Hepatocyte (in vitro differentiated cells): ENCODE measurements around the gene ALK. TPM values are rescaled to one million over a fixed set of nuclear protein-coding genes. Genes with fewer than 3 reads are reported as not detected.

ENCODE experiments used
- DNase-seq: peaks from one replicate; pipeline ENCODE4 v3.0.0-alpha.2; 2016; ENCODE audit warnings: low spot score
- H2AFZ ChIP-seq: fragments of 200-600 bp; sonication (generic); 2 replicates; pipeline ENCODE4 v1.6.0; 2016; ENCODE audit warnings: antibody characterized with exemption, mild to moderate bottlenecking
- H3K27ac ChIP-seq: fragments of 200-600 bp; sonication (generic); 2 replicates; pipeline ENCODE4 v1.5.1; 2016; ENCODE audit warnings: mild to moderate bottlenecking
- H3K27me3 ChIP-seq: fragments of 200-600 bp; sonication (generic); 2 replicates; pipeline ENCODE4 v1.6.1; 2016
- H3K36me3 ChIP-seq: fragments of 200-600 bp; sonication (generic); replicated peaks from 2 replicates; pipeline ENCODE4 v1.5.1; 2016; ENCODE audit warnings: low read depth; ENCODE audit not compliant: insufficient read depth
- H3K4me1 ChIP-seq: fragments of 200-600 bp; sonication (generic); 2 replicates; pipeline ENCODE4 v1.5.1; 2016; ENCODE audit warnings: mild to moderate bottlenecking, moderate library complexity; ENCODE audit not compliant: insufficient read depth
- H3K4me2 ChIP-seq: fragments of 200-600 bp; sonication (generic); 2 replicates; pipeline ENCODE4 v1.6.0; 2016
- H3K4me3 ChIP-seq: fragments of 200-600 bp; sonication (generic); 2 replicates; pipeline ENCODE4 v1.5.1; 2016; ENCODE audit warnings: mild to moderate bottlenecking
- H3K79me2 ChIP-seq: fragments of 200-600 bp; sonication (generic); 2 replicates; pipeline ENCODE4 v1.6.0; 2017; ENCODE audit warnings: mild to moderate bottlenecking
- H3K9me2 ChIP-seq: fragments of 200-600 bp; sonication (generic); replicated peaks from 2 replicates; pipeline ENCODE4 v1.6.0; 2017; ENCODE audit warnings: mild to moderate bottlenecking; ENCODE audit not compliant: insufficient read depth
- H3K9me3 ChIP-seq: fragments of 200-600 bp; sonication (generic); 2 replicates; pipeline ENCODE4 v1.5.1; 2016; ENCODE audit warnings: low read depth, mild to moderate bottlenecking
- H4K20me1 ChIP-seq: fragments of 200-600 bp; sonication (generic); 2 replicates; pipeline ENCODE4 v1.6.0; 2016; ENCODE audit warnings: mild to moderate bottlenecking; ENCODE audit not compliant: insufficient read depth, poor library complexity, severe bottlenecking
- CTCF ChIP-seq: fragments of 200-600 bp; sonication (generic); IDR thresholded peaks from 2 replicates; pipeline ENCODE4 v1.5.1; 2016; ENCODE audit warnings: antibody characterized with exemption, mild to moderate bottlenecking; ENCODE audit not compliant: poor library complexity
- EZH2 ChIP-seq: fragments of 200-600 bp; sonication (generic); IDR thresholded peaks from 2 replicates; pipeline ENCODE4 v1.6.1; 2016; ENCODE audit warnings: antibody characterized with exemption, mild to moderate bottlenecking, borderline replicate concordance
- EZH2phosphoT487 ChIP-seq: fragments of 200-600 bp; sonication (generic); IDR thresholded peaks from one replicate; pipeline ENCODE4 v1.6.1; 2018; ENCODE audit warnings: antibody characterized with exemption, mild to moderate bottlenecking, low read depth, moderate library complexity; ENCODE audit not compliant: unreplicated experiment, severe bottlenecking
- WGBS: methylation state at CpG from one replicate; pipeline ENCODE4 v1.1.6; 2016; ENCODE audit warnings: low lambda C conversion rate; ENCODE audit errors: missing lambda C conversion rate; 5-methylcytosine and 5-hydroxymethylcytosine counted together
- polyA plus RNA-seq: library from polyadenylated mRNA; unstranded; fragments of >200 nt; fragmentation: Nextera tagmentation; extraction: Ambion mirVana; gene quantifications from 2 replicates; pipeline ENCODE4 v1.2.1, GENCODE V29; 2016
- total RNA-seq: library from RNA; depleted of rRNA; stranded (reverse); fragments of >200 nt; gene quantifications from 2 replicates; pipeline ENCODE4 v1.2.3, GENCODE V29; 2014

The ALK gene
- total and polyA plus RNA-seq, 2 experiments from 2014 or later = 0.16 to 0.27 TPM

GRCh38 chr2:29950481-29950880 lies 29.1 kb upstream of the ALK start:
- DNase-seq = no peak
- H3K27me3 ChIP-seq = no peaks in the 10 kb centered on the region
- H3K4me2 ChIP-seq = no peak overlapping the region
- 68% methylated on average over 3 of the region's 3 CpGs for whole genome bisulfite sequencing
- TF ChIP-seq EZH2phosphoT487 = no peak
- no peak for TF ChIP-seq EZH2
- no peak for TF ChIP-seq CTCF
- no peaks in the 10 kb centered on the region for H4K20me1 ChIP-seq
- H3K9me3 ChIP-seq = no peaks in the 10 kb centered on the region
- no peaks in the 10 kb centered on the region for H3K79me2 ChIP-seq
- no peak overlapping the region for H3K4me3 ChIP-seq
- H3K4me1 ChIP-seq = peaks cover 20% of the 10 kb centered on the region
- H3K9me2 ChIP-seq = no peaks in the 10 kb centered on the region
- peak overlapping the region; percentile 14 for H3K27ac ChIP-seq
- H3K36me3 ChIP-seq = no peaks in the 10 kb centered on the region
- H2AFZ ChIP-seq = no peak overlapping the region

GRCh38 chr2:29949042-29949441 lies 27.7 kb upstream of the ALK start:
- H3K9me3 ChIP-seq = no peaks in the 10 kb centered on the region
- no peak overlapping the region for H3K27ac ChIP-seq
- no peak overlapping the region for H3K4me3 ChIP-seq
- H3K4me1 ChIP-seq = peaks cover 20% of the 10 kb centered on the region
- no peaks in the 10 kb centered on the region for H3K36me3 ChIP-seq
- H3K79me2 ChIP-seq = no peaks in the 10 kb centered on the region
- no peak overlapping the region for H3K4me2 ChIP-seq
- H3K27me3 ChIP-seq = no peaks in the 10 kb centered on the region
- no peak for DNase-seq
- TF ChIP-seq EZH2phosphoT487 (no peak), CTCF (no peak), EZH2 (no peak)
- no peak overlapping the region for H2AFZ ChIP-seq
- 94% methylated on average over 3 of the region's 3 CpGs for WGBS
- no peaks in the 10 kb centered on the region for H4K20me1 ChIP-seq
- H3K9me2 ChIP-seq = no peaks in the 10 kb centered on the region

GRCh38 chr2:29946505-29946904 lies 25.1 kb upstream of the ALK start:
- no peak overlapping the region for H3K4me2 ChIP-seq
- no peaks in the 10 kb centered on the region for H3K9me2 ChIP-seq
- H3K27ac ChIP-seq = no peak overlapping the region
- DNase-seq = no peak
- no peak overlapping the region for H2AFZ ChIP-seq
- no peaks in the 10 kb centered on the region for H3K79me2 ChIP-seq
- H3K4me3 ChIP-seq = no peak overlapping the region
- TF ChIP-seq EZH2phosphoT487 (no peak), CTCF (no peak), EZH2 (no peak)
- H3K4me1 ChIP-seq = peaks cover 15% of the 10 kb centered on the region
- no peaks in the 10 kb centered on the region for H3K27me3 ChIP-seq
- no peaks in the 10 kb centered on the region for H3K36me3 ChIP-seq
- no peaks in the 10 kb centered on the region for H3K9me3 ChIP-seq
- no peaks in the 10 kb centered on the region for H4K20me1 ChIP-seq
- 68% methylated on average over 5 of the region's 5 CpGs for WGBS

- no peak for DNase-seq
- H3K4me2 ChIP-seq = no peak overlapping the region
- H4K20me1 ChIP-seq = no peaks in the 10 kb centered on the region
- H3K79me2 ChIP-seq = no peaks in the 10 kb centered on the region
- H3K4me3 ChIP-seq = no peak overlapping the region
- TF ChIP-seq CTCF (no peak), EZH2 (no peak), EZH2phosphoT487 (no peak)
- H3K27me3 ChIP-seq = no peaks in the 10 kb centered on the region
- no peak overlapping the region for H3K27ac ChIP-seq
- no peaks in the 10 kb centered on the region for H3K36me3 ChIP-seq
- H3K4me1 ChIP-seq = no peaks in the 10 kb centered on the region
- WGBS = 90% methylated on average over 3 of the region's 3 CpGs
- no peaks in the 10 kb centered on the region for H3K9me2 ChIP-seq
- H3K9me3 ChIP-seq = no peaks in the 10 kb centered on the region
- H2AFZ ChIP-seq = no peak overlapping the region
These were observed 21.3 kb upstream of the ALK start for GRCh38 chr2:29942711-29943110.
